ENCODE results near the gene CDK8.
A peak's percentile ranks its signal among the peaks of the same experiment; 100 is the strongest.
"Not testable (repeated sequence)": the region's sequence is repeated elsewhere in the genome, so short reads cannot be mapped to it uniquely, and the experiment has no call there.

CDK8 gene

GRCh38 chr13:26230703-26231102 lies 23.2 kb upstream of the CDK8 start:
- Mint-ChIP-seq H3K27me3 (peaks cover 7% of the 10 kb centered on the region), H3K27ac (no peak overlapping the region), H3K9me3 (no peaks in the 10 kb centered on the region), H3K4me1 (ENCODE audit: low read depth) (peaks cover under 1% of the 10 kb centered on the region), H3K36me3 (ENCODE audit: low read depth) (no peaks in the 10 kb centered on the region), H3K4me3 (no peak overlapping the region)

- H3K27ac Mint-ChIP-seq: no peak overlapping the region
- no peak overlapping the region for H3K4me3 Mint-ChIP-seq
- H3K27me3 Mint-ChIP-seq: peaks cover 14% of the 10 kb centered on the region
- H3K9me3 Mint-ChIP-seq: no peaks in the 10 kb centered on the region
- peaks cover 10% of the 10 kb centered on the region for H3K4me1 Mint-ChIP-seq (ENCODE audit: low read depth)
- H3K36me3 Mint-ChIP-seq (ENCODE audit: low read depth): no peaks in the 10 kb centered on the region
These were observed 17.6 kb upstream of the CDK8 start for GRCh38 chr13:26236296-26236695.

GRCh38 chr13:26246154-26246553 lies 7.8 kb upstream of the CDK8 start:
- H3K4me3 Mint-ChIP-seq: no peak overlapping the region
- H3K36me3 Mint-ChIP-seq (ENCODE audit: low read depth): no peaks in the 10 kb centered on the region
- no peaks in the 10 kb centered on the region for H3K9me3 Mint-ChIP-seq
- H3K4me1 Mint-ChIP-seq (ENCODE audit: low read depth): no peaks in the 10 kb centered on the region
- no peak overlapping the region for H3K27ac Mint-ChIP-seq
- H3K27me3 Mint-ChIP-seq: peaks cover 4% of the 10 kb centered on the region

- H3K27me3 Mint-ChIP-seq: peaks cover 3% of the 10 kb centered on the region
- no peaks in the 10 kb centered on the region for H3K36me3 Mint-ChIP-seq (ENCODE audit: low read depth)
- no peaks in the 10 kb centered on the region for H3K4me1 Mint-ChIP-seq (ENCODE audit: low read depth)
- no peaks in the 10 kb centered on the region for H3K9me3 Mint-ChIP-seq
- H3K4me3 Mint-ChIP-seq: no peak overlapping the region
- H3K27ac Mint-ChIP-seq: no peak overlapping the region
These were observed 6.9 kb upstream of the CDK8 start for GRCh38 chr13:26247011-26247410.

- H3K27me3 Mint-ChIP-seq: no peaks in the 10 kb centered on the region
These were observed 6.3 kb upstream of the CDK8 start for GRCh38 chr13:26247608-26248007.

GRCh38 chr13:26249551-26249950 lies 4.4 kb upstream of the CDK8 start:
- Mint-ChIP-seq H3K27me3 (no peaks in the 10 kb centered on the region), H3K27ac (no peak overlapping the region), H3K9me3 (no peaks in the 10 kb centered on the region), H3K36me3 (ENCODE audit: low read depth) (no peaks in the 10 kb centered on the region), H3K4me3 (no peak overlapping the region), H3K4me1 (ENCODE audit: low read depth) (peaks cover 5% of the 10 kb centered on the region)

More at GRCh38 chr13:26247608-26248007, 6.3 kb upstream of the CDK8 start:
- Mint-ChIP-seq H3K9me3 (no peaks in the 10 kb centered on the region), H3K4me1 (ENCODE audit: low read depth) (no peaks in the 10 kb centered on the region), H3K4me3 (no peak overlapping the region), H3K27ac (no peak overlapping the region), H3K36me3 (ENCODE audit: low read depth) (no peaks in the 10 kb centered on the region)

- H3K9me3 Mint-ChIP-seq; H3K27ac Mint-ChIP-seq; H3K27me3 Mint-ChIP-seq; H3K4me3 Mint-ChIP-seq; H3K36me3 Mint-ChIP-seq (ENCODE audit: low read depth): not testable (repeated sequence)
- peaks cover 28% of the 10 kb centered on the region for H3K4me1 Mint-ChIP-seq (ENCODE audit: low read depth)
These were observed 1.9 kb upstream of the CDK8 start for GRCh38 chr13:26252006-26252405.

GRCh38 chr13:26253262-26253786 lies 605 bp upstream of the CDK8 start:
- Mint-ChIP-seq H3K9me3 (no peaks in the 10 kb centered on the region), H3K4me1 (ENCODE audit: low read depth) (peaks cover 37% of the 10 kb centered on the region), H3K27ac (peak overlapping the region; percentile 83), H3K27me3 (no peaks in the 10 kb centered on the region), H3K36me3 (ENCODE audit: low read depth) (no peaks in the 10 kb centered on the region), H3K4me3 (peak overlapping the region; percentile 85)

GRCh38 chr13:26254583-26255111 lies 718 bp downstream of the CDK8 start:
- Mint-ChIP-seq H3K27me3 (no peaks in the 10 kb centered on the region), H3K4me3 (peak overlapping the region; percentile 85), H3K4me1 (ENCODE audit: low read depth) (peaks cover 39% of the 10 kb centered on the region), H3K27ac (peak overlapping the region; percentile 76), H3K36me3 (ENCODE audit: low read depth) (no peaks in the 10 kb centered on the region), H3K9me3 (no peaks in the 10 kb centered on the region)

- Mint-ChIP-seq H3K4me1 (ENCODE audit: low read depth) (peaks cover 39% of the 10 kb centered on the region), H3K4me3 (peak overlapping the region; percentile 85), H3K27ac (peak overlapping the region; percentile 76), H3K27me3 (no peaks in the 10 kb centered on the region), H3K9me3 (no peaks in the 10 kb centered on the region), H3K36me3 (ENCODE audit: low read depth) (no peaks in the 10 kb centered on the region)
These were observed 1.2 kb downstream of the CDK8 start for GRCh38 chr13:26255115-26255514.

GRCh38 chr13:26255691-26256277 lies 1.9 kb downstream of the CDK8 start:
- peak overlapping the region; percentile 85 for H3K4me3 Mint-ChIP-seq
- H3K9me3 Mint-ChIP-seq: no peaks in the 10 kb centered on the region
- H3K4me1 Mint-ChIP-seq (ENCODE audit: low read depth): peaks cover 39% of the 10 kb centered on the region
- H3K36me3 Mint-ChIP-seq (ENCODE audit: low read depth): no peaks in the 10 kb centered on the region
- no peaks in the 10 kb centered on the region for H3K27me3 Mint-ChIP-seq
- no peak overlapping the region for H3K27ac Mint-ChIP-seq

GRCh38 chr13:26257049-26257448 lies 3.1 kb downstream of the CDK8 start:
- Mint-ChIP-seq H3K36me3 (ENCODE audit: low read depth) (peaks cover 2% of the 10 kb centered on the region), H3K4me3 (no peak overlapping the region), H3K4me1 (ENCODE audit: low read depth) (peaks cover 48% of the 10 kb centered on the region), H3K27ac (no peak overlapping the region), H3K27me3 (no peaks in the 10 kb centered on the region), H3K9me3 (peaks cover under 1% of the 10 kb centered on the region)

- H3K4me3 Mint-ChIP-seq: no peak overlapping the region
- peaks cover 4% of the 10 kb centered on the region for H3K36me3 Mint-ChIP-seq (ENCODE audit: low read depth)
- no peak overlapping the region for H3K27ac Mint-ChIP-seq
- H3K9me3 Mint-ChIP-seq: peaks cover 6% of the 10 kb centered on the region
- peaks cover 47% of the 10 kb centered on the region for H3K4me1 Mint-ChIP-seq (ENCODE audit: low read depth)
- H3K27me3 Mint-ChIP-seq: no peaks in the 10 kb centered on the region
These were observed 5.7 kb downstream of the CDK8 start for GRCh38 chr13:26259634-26260033.

- H3K4me1 Mint-ChIP-seq (ENCODE audit: low read depth): peaks cover 35% of the 10 kb centered on the region
These were observed 8.2 kb downstream of the CDK8 start for GRCh38 chr13:26262156-26262555.

GRCh38 chr13:26266311-26266710 lies 12.4 kb downstream of the CDK8 start:
- peaks cover 7% of the 10 kb centered on the region for H3K9me3 Mint-ChIP-seq
- peaks cover 33% of the 10 kb centered on the region for H3K4me1 Mint-ChIP-seq (ENCODE audit: low read depth)
- H3K27ac Mint-ChIP-seq: no peak overlapping the region
- no peaks in the 10 kb centered on the region for H3K27me3 Mint-ChIP-seq
- H3K4me3 Mint-ChIP-seq: no peak overlapping the region
- peaks cover 4% of the 10 kb centered on the region for H3K36me3 Mint-ChIP-seq (ENCODE audit: low read depth)

More at GRCh38 chr13:26262156-26262555, 8.2 kb downstream of the CDK8 start:
- Mint-ChIP-seq H3K27ac (no peak overlapping the region), H3K27me3 (no peaks in the 10 kb centered on the region), H3K9me3 (peaks cover 7% of the 10 kb centered on the region), H3K4me3 (no peak overlapping the region), H3K36me3 (ENCODE audit: low read depth) (peaks cover 4% of the 10 kb centered on the region)

- H3K9me3 Mint-ChIP-seq: no peaks in the 10 kb centered on the region
- no peak overlapping the region for H3K27ac Mint-ChIP-seq
- no peaks in the 10 kb centered on the region for H3K36me3 Mint-ChIP-seq (ENCODE audit: low read depth)
- no peak overlapping the region for H3K4me3 Mint-ChIP-seq
- H3K27me3 Mint-ChIP-seq: no peaks in the 10 kb centered on the region
- H3K4me1 Mint-ChIP-seq (ENCODE audit: low read depth): peaks cover 24% of the 10 kb centered on the region
These were observed 16.8 kb downstream of the CDK8 start for GRCh38 chr13:26270707-26271106.

Data from stimulated activated naive CD8-positive, alpha-beta T cell treated with anti-CD3 and anti-CD28 coated beads, Interleukin-15, Interleukin-2, amounts not matched to agents 100 ng/mL and 50 ng/mL, for 24 hours (primary cell).